ENCODE data around the gene KCNIP3. TPM values are rescaled to one million over a fixed set of nuclear protein-coding genes. Genes with fewer than 3 reads are reported as not detected.

Gene KCNIP3
- total and polyA plus RNA-seq, 9 of the 15 experiments (the other 6 are each of a cell fraction or from before 2014, with no cell fraction given), result 0.04 TPM; not detected in 8

GRCh38 chr2:95273566-95274290, 23.4 kb upstream of the KCNIP3 start:
- no peak overlapping the region for H3K9ac ChIP-seq (ENCODE audit: insufficient read depth in 1 of 2, low read depth in 2 of 2, low read length in 2 of 2)
- H3K4me3 ChIP-seq, result no peak overlapping the region
- H3K9me1 ChIP-seq (ENCODE audit: control insufficient read depth, insufficient read depth, low read length), result no peaks in the 10 kb centered on the region
- no peak for DNase-seq (ENCODE audit: extremely low read depth in 1 of 4, low spot score in 3 of 4)
- H3K4me2 ChIP-seq (ENCODE audit: insufficient read depth, low read length), result no peak overlapping the region
- in situ Hi-C loops (cut with MboI) (no loop called here), intact Hi-C loops (cut with micrococcal nuclease) (no loop called here)
- H2AFZ ChIP-seq (ENCODE audit: low read depth, low read length), result no peak overlapping the region
- ChIA-PET CTCF (ENCODE audit: low intra/inter-chr PET ratio) (no interaction called here), POLR2A (interaction anchor here (0.9 kb wide), 1 partner anchor 195 kb away, joined by 3 read pairs; no protein-coding TSS in a partner anchor)
- no peak for TF ChIP-seq KDM1A (IDR thresholded peaks at IDR 0.05)
- no peak for TF ChIP-seq ZFP91 (CRISPR knock-in tag; IDR thresholded peaks at IDR 0.05)
- TF ChIP-seq UBTF (IDR thresholded peaks at IDR 0.05; ENCODE audit: borderline replicate concordance in 1 of 2, low read depth in 2 of 2, low read length in 2 of 2), result no peak
- no peak for TF ChIP-seq CSDE1 (IDR thresholded peaks at IDR 0.05)
- no peak for TF ChIP-seq TCF3 (CRISPR knock-in tag; IDR thresholded peaks at IDR 0.05)
- TF ChIP-seq PTTG1 (tag; IDR thresholded peaks at IDR 0.05; ENCODE audit: low read depth), result no peak
- TF ChIP-seq TFAP4 (CRISPR knock-in tag; IDR thresholded peaks at IDR 0.05; ENCODE audit: borderline replicate concordance), result no peak
- no peaks in the 10 kb centered on the region for H3K79me2 ChIP-seq (ENCODE audit: control insufficient read depth, insufficient read depth, low read length)
- ATAC-seq, result no peak
- H3K27ac ChIP-seq (ENCODE audit: extremely low read depth, low read depth, low read length), result no peak overlapping the region
- H4K20me1 ChIP-seq (replicated peaks; ENCODE audit: control insufficient read depth, insufficient read depth, low read length), result no peaks in the 10 kb centered on the region; the same call in 1 of the 2 replicates
- 2% methylated on average over 11 of the region's 11 CpGs for WGBS (ENCODE audit: insufficient coverage, low coverage, missing lambda C conversion rate)
- no peak for FAIRE-seq
- H3K4me1 ChIP-seq (replicated peaks in 1 of 2; ENCODE audit: control insufficient read depth in 2 of 2, insufficient read depth in 2 of 2, low read length in 2 of 2), result peaks cover 0 to 18% of the 10 kb centered on the region in 2 experiments; a peak in 3 of 5 replicates
- no peaks in the 10 kb centered on the region for H3K9me3 ChIP-seq (replicated peaks; ENCODE audit: control insufficient read depth, insufficient read depth, low read depth, low read length)
- no peaks in the 10 kb centered on the region for H3K36me3 ChIP-seq (ENCODE audit: control insufficient read depth, insufficient read depth, low read length)
- H3K27me3 ChIP-seq (ENCODE audit: control insufficient read depth in 2 of 2, insufficient read depth in 2 of 2, low read length in 2 of 2), result peaks cover 5 to 42% of the 10 kb centered on the region in 2 experiments; a peak in 4 of 5 replicates
- no TSS peak for BruUV-seq (replicated peaks)

Measured in K562 (cell line).